Glutamatergic neuron (in vitro differentiated cells): Measurements from ENCODE around the gene TXLNG. TPM values are rescaled to one million over a fixed set of nuclear protein-coding genes. Genes with fewer than 3 reads are reported as not detected.

Experiments
- DNase-seq: peaks from one replicate; pipeline ENCODE4 v3.0.0; 2022
- H3K27ac Mint-ChIP-seq: one replicate; pipeline ENCODE4 v1.8.0; 2020; ENCODE audit warnings: mild to moderate bottlenecking, mixed read lengths, inconsistent platforms; ENCODE audit not compliant: unreplicated experiment
- H3K27me3 Mint-ChIP-seq: one replicate; pipeline ENCODE4 v1.8.0; 2020; ENCODE audit warnings: mild to moderate bottlenecking, moderate library complexity, mixed read lengths, inconsistent platforms; ENCODE audit not compliant: unreplicated experiment
- H3K36me3 Mint-ChIP-seq: one replicate; pipeline ENCODE4 v1.8.0; 2020; ENCODE audit warnings: mild to moderate bottlenecking, mixed read lengths, inconsistent platforms; ENCODE audit not compliant: unreplicated experiment
- H3K4me1 Mint-ChIP-seq: one replicate; pipeline ENCODE4 v1.8.0; 2020; ENCODE audit warnings: mild to moderate bottlenecking, low read depth, mixed read lengths, inconsistent platforms; ENCODE audit not compliant: unreplicated experiment
- H3K4me3 Mint-ChIP-seq: one replicate; pipeline ENCODE4 v1.8.0; 2020; ENCODE audit warnings: mild to moderate bottlenecking, mixed read lengths, inconsistent platforms; ENCODE audit not compliant: unreplicated experiment
- H3K9me3 Mint-ChIP-seq: one replicate; pipeline ENCODE4 v1.8.0; 2020; ENCODE audit warnings: mild to moderate bottlenecking, moderate library complexity, mixed read lengths, inconsistent platforms; ENCODE audit not compliant: unreplicated experiment
- CTCF ChIP-seq: fragments of 200-600 bp; sonication (generic); IDR thresholded peaks from one replicate; pipeline ENCODE4 v1.5.0; 2021; ENCODE audit not compliant: partially characterized antibody, unreplicated experiment
- total RNA-seq: library from RNA; stranded (reverse); fragmentation: NEBNext Ultra II Directional; extraction: Animal tissue kit (Norgen Biotek cat#: 25700); gene quantifications from one replicate; pipeline ENCODE4 v1.2.1, GENCODE V29; 2021; ENCODE audit not compliant: unreplicated experiment

TXLNG gene
- total RNA-seq, 1 donor from 2014 or later, result 10.4 TPM

GRCh38 chrX:16843208-16843909, 57.1 kb downstream of the TXLNG start:
- no peak for TF ChIP-seq CTCF
- Mint-ChIP-seq H3K36me3 (no peaks in the 10 kb centered on the region), H3K9me3 (no peaks in the 10 kb centered on the region), H3K27ac (no peak overlapping the region), H3K4me3 (no peak overlapping the region), H3K4me1 (peaks cover 8% of the 10 kb centered on the region), H3K27me3 (no peaks in the 10 kb centered on the region)
- no peak for DNase-seq

- no peaks in the 10 kb centered on the region for H3K4me1 Mint-ChIP-seq
- H3K9me3 Mint-ChIP-seq, result no peaks in the 10 kb centered on the region
- no peaks in the 10 kb centered on the region for H3K27me3 Mint-ChIP-seq
- no peak overlapping the region for H3K27ac Mint-ChIP-seq
- no peak for TF ChIP-seq CTCF
- H3K36me3 Mint-ChIP-seq, result no peaks in the 10 kb centered on the region
- DNase-seq, result no peak
- no peak overlapping the region for H3K4me3 Mint-ChIP-seq
These were observed 59.4 kb downstream of the TXLNG start for GRCh38 chrX:16845686-16846085.

GRCh38 chrX:16848541-16848940, 62.3 kb downstream of the TXLNG start:
- no peak overlapping the region for H3K27ac Mint-ChIP-seq
- H3K27me3 Mint-ChIP-seq, result no peaks in the 10 kb centered on the region
- no peaks in the 10 kb centered on the region for H3K4me1 Mint-ChIP-seq
- no peaks in the 10 kb centered on the region for H3K36me3 Mint-ChIP-seq
- no peak for DNase-seq
- TF ChIP-seq CTCF, result no peak
- H3K4me3 Mint-ChIP-seq, result no peak overlapping the region
- H3K9me3 Mint-ChIP-seq, result no peaks in the 10 kb centered on the region

- no peaks in the 10 kb centered on the region for H3K27me3 Mint-ChIP-seq
- no peak for DNase-seq
- no peaks in the 10 kb centered on the region for H3K9me3 Mint-ChIP-seq
- TF ChIP-seq CTCF, result no peak
- no peak overlapping the region for H3K27ac Mint-ChIP-seq
- H3K36me3 Mint-ChIP-seq, result no peaks in the 10 kb centered on the region
- H3K4me1 Mint-ChIP-seq, result no peaks in the 10 kb centered on the region
- no peak overlapping the region for H3K4me3 Mint-ChIP-seq
These were observed 65.2 kb downstream of the TXLNG start for GRCh38 chrX:16851421-16851820.

- TF ChIP-seq CTCF, result no peak
- no peaks in the 10 kb centered on the region for H3K9me3 Mint-ChIP-seq
- no peak overlapping the region for H3K27ac Mint-ChIP-seq
- H3K36me3 Mint-ChIP-seq, result no peaks in the 10 kb centered on the region
- no peaks in the 10 kb centered on the region for H3K4me1 Mint-ChIP-seq
- no peak overlapping the region for H3K4me3 Mint-ChIP-seq
- no peak for DNase-seq
- no peaks in the 10 kb centered on the region for H3K27me3 Mint-ChIP-seq
These were observed 65.6 kb downstream of the TXLNG start for GRCh38 chrX:16851827-16852226.
